GM21360 (cell line): ENCODE measurements around the gene ADGRD2.

Experiments
- ATAC-seq: cut with Tn5 transposase; IDR thresholded peaks from one replicate; pipeline ENCODE4 v1.9.1; 2021; ENCODE audit warnings: mild to moderate bottlenecking, moderate library complexity; ENCODE audit not compliant: unreplicated experiment

ADGRD2 gene

GRCh38 chr9:124506931-124507879 lies 57.0 kb downstream of the ADGRD2 start, which contains the start of gene NR5A1:
TSS of gene NR5A1 (minus strand) at chr9:124507399. CDS start at chr9:124503395, 4,004 bp downstream.
- no peak for ATAC-seq

- no peak for ATAC-seq
Observed at GRCh38 chr9:124507880-124508423, 57.7 kb downstream of the ADGRD2 start.

- no peak for ATAC-seq
Observed at GRCh38 chr9:124510650-124511425, 60.6 kb downstream of the ADGRD2 start.

- no peak for ATAC-seq
Observed at GRCh38 chr9:124511426-124511840, 61.2 kb downstream of the ADGRD2 start.

- ATAC-seq, result no peak
Observed at GRCh38 chr9:124511891-124512805, 61.9 kb downstream of the ADGRD2 start.

GRCh38 chr9:124512806-124513204 lies 62.6 kb downstream of the ADGRD2 start:
- ATAC-seq, result no peak

GRCh38 chr9:124513376-124513994 lies 63.2 kb downstream of the ADGRD2 start:
- ATAC-seq, result no peak

GRCh38 chr9:124514125-124514524 lies 63.9 kb downstream of the ADGRD2 start:
- no peak for ATAC-seq

GRCh38 chr9:124514874-124515273 lies 64.6 kb downstream of the ADGRD2 start:
- ATAC-seq, result no peak

- no peak for ATAC-seq
Observed at GRCh38 chr9:124517600-124517999, 67.3 kb downstream of the ADGRD2 start.

- no peak for ATAC-seq
Observed at GRCh38 chr9:124518116-124518515, 67.9 kb downstream of the ADGRD2 start.

- no peak for ATAC-seq
Observed at GRCh38 chr9:124520206-124520596, 70.0 kb downstream of the ADGRD2 start.

- no peak for ATAC-seq
Observed at GRCh38 chr9:124521142-124521541, 70.9 kb downstream of the ADGRD2 start.

GRCh38 chr9:124522121-124523098 lies 72.2 kb downstream of the ADGRD2 start:
- no peak for ATAC-seq

GRCh38 chr9:124526174-124526573 lies 75.9 kb downstream of the ADGRD2 start:
- ATAC-seq, result no peak

- ATAC-seq, result no peak
Observed at GRCh38 chr9:124527781-124528180, 77.5 kb downstream of the ADGRD2 start.
